Activated naive CD8-positive, alpha-beta T cell treated with anti-CD3 and anti-CD28 coated beads, Interleukin-2, amount 10 ng/mL, durations not matched to agents 7 days and 5 days (primary cell): ENCODE data around the gene GPD2. TPM values are rescaled to one million over a fixed set of nuclear protein-coding genes. Genes with fewer than 3 reads are reported as not detected.

Experiments used
- ATAC-seq: fragments of 150-1000 bp; cut with Tn5 transposase; one replicate; pipeline ENCODE4 v1.10.0; 2021; ENCODE audit warnings: low read depth, moderate library complexity
- POLR2A ChIA-PET: fragments of 350-600 bp; sonication (Branson Sonifier 250); formaldehyde crosslinking; loops from one replicate; lab custom pipeline; 2021; ENCODE audit warnings: antibody characterized with exemption; lab: Charles Lee
- DNase-seq: peaks from one replicate; pipeline ENCODE4 v3.0.0; 2021
- H3K27ac Mint-ChIP-seq: one replicate; pipeline ENCODE4 v1.8.0; 2022; ENCODE audit warnings: mild to moderate bottlenecking, mixed read lengths
- H3K27me3 Mint-ChIP-seq: one replicate; pipeline ENCODE4 v1.8.0; 2022; ENCODE audit warnings: mild to moderate bottlenecking, moderate library complexity, mixed read lengths
- H3K36me3 Mint-ChIP-seq: one replicate; pipeline ENCODE4 v1.8.0; 2021; ENCODE audit warnings: mild to moderate bottlenecking, mixed read lengths
- H3K4me1 Mint-ChIP-seq: one replicate; pipeline ENCODE4 v1.8.0; 2021; ENCODE audit warnings: mixed read lengths
- H3K4me3 Mint-ChIP-seq: one replicate; pipeline ENCODE4 v1.8.0; 2022; ENCODE audit warnings: mild to moderate bottlenecking, moderate library complexity, mixed read lengths
- H3K9me3 Mint-ChIP-seq: one replicate; pipeline ENCODE4 v1.8.0; 2021; ENCODE audit warnings: mixed read lengths
- total RNA-seq, 2 experiments: library from RNA; stranded (reverse); gene quantifications; one replicate each; pipeline ENCODE4 v1.2.3, GENCODE V29; 2021

The GPD2 gene
- total RNA-seq, 2 experiments from 2014 or later = 16.8 to 19.8 TPM

GRCh38 chr2:156421851-156422250 is 14.3 kb upstream of the GPD2 start:
- DNase-seq (no peak), ATAC-seq (no peak)
- no peaks in the 10 kb centered on the region for H3K36me3 Mint-ChIP-seq
- peaks cover 21% of the 10 kb centered on the region for H3K27me3 Mint-ChIP-seq
- no peaks in the 10 kb centered on the region for H3K4me1 Mint-ChIP-seq
- no peak overlapping the region for H3K27ac Mint-ChIP-seq
- H3K4me3 Mint-ChIP-seq = no peak overlapping the region
- POLR2A ChIA-PET = no interaction called here
- H3K9me3 Mint-ChIP-seq = peaks cover 1% of the 10 kb centered on the region

- Mint-ChIP-seq H3K27ac (no peak overlapping the region), H3K9me3 (peaks cover 1% of the 10 kb centered on the region), H3K27me3 (peaks cover 19% of the 10 kb centered on the region), H3K36me3 (no peaks in the 10 kb centered on the region), H3K4me1 (no peaks in the 10 kb centered on the region), H3K4me3 (no peak overlapping the region)
- DNase-seq = no peak
- POLR2A ChIA-PET = no interaction called here
- no peak for ATAC-seq
These were observed 12.4 kb upstream of the GPD2 start for GRCh38 chr2:156423674-156424282.

DNA sequence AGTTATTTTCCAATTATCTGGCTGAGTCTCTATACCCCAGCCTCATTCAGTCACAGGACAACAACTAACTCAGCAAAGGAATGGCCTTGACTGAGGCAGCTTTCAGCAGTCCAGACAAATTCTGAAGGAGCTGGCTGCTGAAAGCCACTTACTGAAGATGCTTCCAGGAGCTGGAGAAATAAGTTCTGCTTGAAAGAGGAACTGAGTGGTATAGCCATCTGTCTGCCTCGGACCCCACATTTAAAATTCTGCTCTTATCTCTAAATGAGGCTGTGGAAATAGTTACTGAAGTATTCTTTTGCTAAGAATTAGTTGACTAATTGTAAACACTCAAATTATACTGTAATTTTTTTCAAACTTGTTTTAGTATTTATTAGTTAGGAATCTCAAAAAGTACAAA is 9.1 kb upstream of the GPD2 start:
- Mint-ChIP-seq H3K27ac (no peak overlapping the region), H3K9me3 (peaks cover 1% of the 10 kb centered on the region), H3K4me3 (no peak overlapping the region), H3K27me3 (peaks cover 15% of the 10 kb centered on the region), H3K36me3 (no peaks in the 10 kb centered on the region), H3K4me1 (peaks cover 14% of the 10 kb centered on the region)
- POLR2A ChIA-PET = no interaction called here
- ATAC-seq (no peak), DNase-seq (no peak)

GRCh38 chr2:156429211-156429610 is 7.0 kb upstream of the GPD2 start:
- no peaks in the 10 kb centered on the region for H3K9me3 Mint-ChIP-seq
- POLR2A ChIA-PET = no interaction called here
- DNase-seq (no peak), ATAC-seq (no peak)
- H3K36me3 Mint-ChIP-seq = no peaks in the 10 kb centered on the region
- peaks cover 14% of the 10 kb centered on the region for H3K4me1 Mint-ChIP-seq
- peaks cover 10% of the 10 kb centered on the region for H3K27me3 Mint-ChIP-seq
- no peak overlapping the region for H3K27ac Mint-ChIP-seq
- H3K4me3 Mint-ChIP-seq = no peak overlapping the region

- POLR2A ChIA-PET = interaction anchor here (0.7 kb wide), 1 partner anchor 34 kb away, joined by 3 read pairs; no protein-coding TSS in a partner anchor
- Mint-ChIP-seq H3K27ac (no peak overlapping the region), H3K27me3 (peaks cover 3% of the 10 kb centered on the region)
These were observed 5.8 kb upstream of the GPD2 start for GRCh38 chr2:156430236-156430979.

GRCh38 chr2:156430980-156431358 is 5.2 kb upstream of the GPD2 start:
- Mint-ChIP-seq H3K4me3 (no peak overlapping the region), H3K27me3 (peaks cover 1% of the 10 kb centered on the region), H3K36me3 (no peaks in the 10 kb centered on the region), H3K27ac (no peak overlapping the region), H3K9me3 (no peaks in the 10 kb centered on the region), H3K4me1 (peaks cover 16% of the 10 kb centered on the region)
- no peak for DNase-seq
- no peak for ATAC-seq
- POLR2A ChIA-PET = no interaction called here

More at GRCh38 chr2:156430236-156430979, 5.8 kb upstream of the GPD2 start:
- peaks cover 16% of the 10 kb centered on the region for H3K4me1 Mint-ChIP-seq
- DNase-seq = no peak
- no peak for ATAC-seq
- no peaks in the 10 kb centered on the region for H3K36me3 Mint-ChIP-seq
- no peak overlapping the region for H3K4me3 Mint-ChIP-seq
- H3K9me3 Mint-ChIP-seq = no peaks in the 10 kb centered on the region

DNA sequence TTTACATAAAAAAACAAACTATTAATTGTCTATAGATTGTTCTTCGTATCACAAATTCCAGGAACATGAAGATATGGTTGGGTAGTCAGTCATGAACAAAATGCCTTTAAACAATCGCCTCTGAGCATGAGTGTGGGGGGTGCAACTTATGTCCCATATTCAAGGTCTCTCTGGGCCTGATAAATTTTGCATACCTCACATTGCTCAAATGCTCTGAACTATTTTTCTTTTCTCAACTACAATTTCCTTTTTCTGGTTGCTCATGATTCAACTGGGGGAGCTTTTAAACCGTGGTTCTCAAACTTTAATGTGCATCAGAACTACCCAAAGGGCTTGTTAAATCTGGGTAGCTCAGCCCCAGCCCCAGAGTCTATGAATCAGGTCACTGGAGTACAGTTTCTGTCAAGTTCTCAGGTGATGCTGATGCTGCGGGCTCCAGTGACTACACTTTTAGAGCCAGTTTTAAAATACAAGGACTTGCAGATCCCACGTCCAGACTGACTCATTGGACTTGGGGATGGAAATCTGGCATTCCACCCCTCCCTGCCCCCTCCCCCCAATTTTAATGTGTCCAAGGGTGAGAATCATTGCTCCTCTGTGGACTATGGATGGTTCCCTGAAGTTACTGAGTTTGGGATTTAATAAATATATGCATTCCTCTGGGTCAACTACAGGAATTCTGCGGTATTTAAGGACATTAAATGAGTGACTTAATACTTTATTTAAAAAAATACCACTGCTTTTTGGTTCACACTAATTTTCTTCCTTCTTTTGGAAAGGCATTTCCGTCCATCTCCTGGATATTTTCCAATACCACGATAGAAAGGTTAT is 1.5 kb upstream of the GPD2 start:
- ATAC-seq (no peak), DNase-seq (no peak)
- no peaks in the 10 kb centered on the region for H3K9me3 Mint-ChIP-seq
- H3K27ac Mint-ChIP-seq = no peak overlapping the region
- peaks cover 3% of the 10 kb centered on the region for H3K27me3 Mint-ChIP-seq
- peak overlapping the region; percentile 32 for H3K4me3 Mint-ChIP-seq
- peaks cover 37% of the 10 kb centered on the region for H3K4me1 Mint-ChIP-seq
- POLR2A ChIA-PET = interaction anchor here (1.0 kb wide), 1 partner anchor 14 kb away, joined by 3 read pairs; no protein-coding TSS in a partner anchor
- peaks cover 15% of the 10 kb centered on the region for H3K36me3 Mint-ChIP-seq

DNA sequence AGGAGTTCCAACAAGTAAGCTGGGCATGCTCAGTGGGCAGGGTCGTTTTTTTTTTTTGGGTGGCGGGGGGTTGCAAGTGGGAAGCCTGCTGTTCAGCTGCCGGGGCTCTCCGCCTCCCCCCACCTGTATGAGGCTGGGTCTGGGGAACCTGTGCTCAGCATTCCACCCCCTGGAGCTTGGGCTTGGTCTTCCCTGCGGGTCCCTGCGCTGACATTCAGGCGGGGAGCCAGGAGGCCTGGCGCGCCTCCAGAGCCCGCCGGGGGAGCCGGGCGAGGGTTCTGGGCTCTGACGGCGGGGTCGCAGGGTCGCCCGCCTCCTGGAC is 822 bp upstream of the GPD2 start:
- H3K27ac Mint-ChIP-seq = no peak overlapping the region
- ATAC-seq = no peak
- peaks cover 34% of the 10 kb centered on the region for H3K4me1 Mint-ChIP-seq

DNA sequence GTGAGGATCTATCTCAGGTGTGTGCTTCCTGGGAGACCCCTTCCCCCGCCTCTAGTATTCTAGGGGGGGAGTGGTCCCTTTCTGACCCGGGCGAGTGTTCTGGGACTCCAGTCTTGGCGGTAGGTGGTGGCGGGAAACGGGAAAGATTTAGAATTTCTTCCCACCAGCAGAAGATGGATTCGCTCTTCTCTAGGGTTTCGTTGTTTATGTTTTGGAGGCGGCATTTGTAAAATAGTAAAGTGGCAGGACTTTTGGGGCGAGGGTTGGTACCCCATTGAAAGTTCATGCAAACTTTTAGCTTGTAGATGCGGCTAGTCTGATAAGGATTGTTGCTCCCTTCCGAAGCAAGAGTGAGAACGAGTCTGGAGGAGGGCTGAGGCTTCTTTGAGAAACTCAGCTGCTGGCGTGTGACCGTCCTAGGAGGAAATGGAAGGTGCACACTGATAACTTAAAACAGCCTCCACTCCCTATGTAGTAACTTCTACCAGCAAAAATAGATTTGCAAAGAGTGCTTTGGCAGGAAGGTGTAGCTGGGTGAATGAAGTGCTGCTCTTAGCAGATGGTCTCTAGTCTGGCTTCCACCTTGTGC is 412 bp downstream of the GPD2 start:
- Mint-ChIP-seq H3K27ac (peak overlapping the region; percentile 95), H3K36me3 (peaks cover 30% of the 10 kb centered on the region), H3K27me3 (peaks cover 3% of the 10 kb centered on the region), H3K9me3 (no peaks in the 10 kb centered on the region), H3K4me1 (peaks cover 23% of the 10 kb centered on the region), H3K4me3 (peak overlapping the region; percentile 99)
- peak; percentile 40 for ATAC-seq
- POLR2A ChIA-PET = interaction anchor here (0.8 to 2.3 kb wide), 2 partner anchors 95 to 102 kb away, joined by 3 to 10 read pairs; no protein-coding TSS in a partner anchor
- DNase-seq = peak; percentile 34

More for the DNA sequence above, 822 bp upstream of the GPD2 start:
- Mint-ChIP-seq H3K36me3 (peaks cover 20% of the 10 kb centered on the region), H3K27me3 (peaks cover 3% of the 10 kb centered on the region), H3K9me3 (no peaks in the 10 kb centered on the region), H3K4me3 (peak overlapping the region; percentile 53)
- DNase-seq = no peak
- POLR2A ChIA-PET = interaction anchor here (0.8 to 1.0 kb wide), 2 partner anchors 15 to 92 kb away, joined by 3 to 9 read pairs; no protein-coding TSS in a partner anchor

DNA sequence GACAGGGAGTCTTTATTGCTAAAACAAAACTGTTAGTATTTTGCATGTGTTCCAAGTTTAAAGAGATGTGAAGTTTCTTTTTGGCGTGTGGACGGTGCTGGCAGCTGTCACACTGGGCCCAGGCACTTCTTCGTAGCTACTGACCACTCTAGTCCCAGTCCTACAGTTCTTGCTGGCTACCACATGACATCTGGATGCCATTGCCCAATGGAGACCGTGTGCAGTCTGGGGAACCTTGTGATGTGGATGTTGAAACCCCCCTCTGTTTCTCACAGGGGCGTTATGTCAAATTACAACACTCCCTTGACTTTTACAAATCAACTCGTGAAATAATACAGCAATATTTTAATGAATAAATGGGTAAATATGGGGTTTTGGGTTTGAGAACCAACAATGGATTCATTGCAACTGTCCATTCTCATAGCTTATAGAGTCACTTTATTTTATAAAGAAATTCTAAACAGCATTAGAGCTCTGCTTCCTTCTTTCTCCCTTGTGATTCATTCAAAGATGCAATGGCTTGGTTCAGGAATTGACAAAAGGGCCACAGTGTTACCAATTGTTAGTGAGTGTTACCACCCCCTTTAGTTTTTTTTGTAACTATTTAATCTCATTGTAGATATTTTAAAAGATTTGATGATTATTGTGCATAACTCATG is 1.2 kb downstream of the GPD2 start:
- DNase-seq = no peak
- no peak for ATAC-seq

GRCh38 chr2:156437931-156438410 is 1.8 kb downstream of the GPD2 start:
- ATAC-seq (no peak), DNase-seq (no peak)
- Mint-ChIP-seq H3K9me3 (no peaks in the 10 kb centered on the region), H3K27ac (no peak overlapping the region), H3K4me3 (peak overlapping the region; percentile 99), H3K27me3 (peaks cover 3% of the 10 kb centered on the region), H3K4me1 (peaks cover 23% of the 10 kb centered on the region), H3K36me3 (peaks cover 33% of the 10 kb centered on the region)
- POLR2A ChIA-PET = interaction anchor here (1.2 to 2.3 kb wide), 2 partner anchors 95 to 103 kb away, joined by 3 to 10 read pairs; no protein-coding TSS in a partner anchor

More for the DNA sequence above, 1.2 kb downstream of the GPD2 start:
- Mint-ChIP-seq H3K4me3 (peak overlapping the region; percentile 99), H3K27ac (peak overlapping the region; percentile 95), H3K4me1 (peaks cover 23% of the 10 kb centered on the region), H3K27me3 (peaks cover 3% of the 10 kb centered on the region), H3K36me3 (peaks cover 31% of the 10 kb centered on the region), H3K9me3 (no peaks in the 10 kb centered on the region)
- POLR2A ChIA-PET = interaction anchor here (1.2 to 2.3 kb wide), 2 partner anchors 95 to 102 kb away, joined by 3 to 10 read pairs; no protein-coding TSS in a partner anchor

DNA sequence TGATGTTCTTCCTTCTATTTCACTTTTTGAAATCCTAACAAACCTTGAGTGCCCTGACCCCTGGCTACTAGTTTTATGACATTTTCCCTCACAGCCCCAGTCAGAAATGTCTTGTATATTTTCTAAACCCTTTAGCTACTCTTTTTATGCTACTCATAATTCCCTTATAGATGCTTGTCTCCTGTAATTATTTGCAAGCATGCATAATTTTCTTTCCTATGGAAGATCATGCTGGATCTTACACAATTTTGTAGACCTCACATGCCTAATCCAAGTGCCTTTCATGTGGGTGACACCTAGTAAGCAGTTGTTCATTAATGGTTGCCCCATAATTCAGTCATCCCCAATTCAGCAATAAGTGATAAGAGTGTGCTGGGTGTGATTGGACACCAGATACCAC is 6.9 kb downstream of the GPD2 start:
- no peak for DNase-seq
- POLR2A ChIA-PET = no interaction called here
- no peak for ATAC-seq
- Mint-ChIP-seq H3K4me1 (peaks cover 7% of the 10 kb centered on the region), H3K36me3 (peaks cover 29% of the 10 kb centered on the region), H3K4me3 (no peak overlapping the region), H3K9me3 (peaks cover 4% of the 10 kb centered on the region), H3K27ac (no peak overlapping the region), H3K27me3 (no peaks in the 10 kb centered on the region)
